ENCODE data around the gene MFAP5. TPM values are rescaled to one million over a fixed set of nuclear protein-coding genes. Genes with fewer than 3 reads are reported as not detected.

Gene MFAP5
- not detected for total RNA-seq

- DNase-seq (no peak), ATAC-seq (ENCODE audit: low read depth) (no peak)
- H3K27me3 Mint-ChIP-seq = peaks cover 12% of the 10 kb centered on the region
- H3K27ac Mint-ChIP-seq = no peak within 1 kb of the TSS
- H3K36me3 Mint-ChIP-seq = no peaks in the 10 kb centered on the region
- POLR2A ChIA-PET = no interaction called here
- H3K4me3 Mint-ChIP-seq = no peak within 1 kb of the TSS
- H3K4me1 Mint-ChIP-seq = no peaks in the 10 kb centered on the region
- no peaks in the 10 kb centered on the region for H3K9me3 Mint-ChIP-seq
These were observed at the start of gene MFAP5 for GRCh38 chr12:8662593-8662992. Gene MFAP5 (minus strand): TSS chr12:8662826. CDS start chr12:8662104, 722 bp downstream.

GRCh38 chr12:8709124-8709830 lies 46.7 kb upstream of the MFAP5 start:
- Mint-ChIP-seq H3K9me3 (no peaks in the 10 kb centered on the region), H3K4me1 (peaks cover 6% of the 10 kb centered on the region), H3K4me3 (no peak overlapping the region), H3K27me3 (no peaks in the 10 kb centered on the region), H3K36me3 (peaks cover 2% of the 10 kb centered on the region), H3K27ac (no peak overlapping the region)
- ATAC-seq (ENCODE audit: low read depth) (no peak), DNase-seq (no peak)
- POLR2A ChIA-PET = no interaction called here

- H3K4me1 Mint-ChIP-seq = peaks cover 9% of the 10 kb centered on the region
- peaks cover 1% of the 10 kb centered on the region for H3K27me3 Mint-ChIP-seq
- POLR2A ChIA-PET = no interaction called here
- ATAC-seq (ENCODE audit: low read depth) (no peak), DNase-seq (no peak)
- H3K4me3 Mint-ChIP-seq = no peak overlapping the region
- H3K9me3 Mint-ChIP-seq = no peaks in the 10 kb centered on the region
- no peak overlapping the region for H3K27ac Mint-ChIP-seq
- H3K36me3 Mint-ChIP-seq = no peaks in the 10 kb centered on the region
These were observed 39.5 kb upstream of the MFAP5 start for GRCh38 chr12:8702159-8702558.

- Mint-ChIP-seq H3K27me3 (peaks cover 9% of the 10 kb centered on the region), H3K36me3 (no peaks in the 10 kb centered on the region), H3K27ac (no peak overlapping the region), H3K9me3 (no peaks in the 10 kb centered on the region), H3K4me3 (no peak overlapping the region), H3K4me1 (peaks cover 12% of the 10 kb centered on the region)
- ATAC-seq (ENCODE audit: low read depth) = no peak
- no peak for DNase-seq
- POLR2A ChIA-PET = no interaction called here
These were observed 38.5 kb upstream of the MFAP5 start for GRCh38 chr12:8701046-8701660.

- no peak for DNase-seq
- H3K27me3 Mint-ChIP-seq = peaks cover 9% of the 10 kb centered on the region
- no peak for ATAC-seq (ENCODE audit: low read depth)
- POLR2A ChIA-PET = no interaction called here
- peak overlapping the region; percentile 36 for H3K4me3 Mint-ChIP-seq
- H3K36me3 Mint-ChIP-seq = no peaks in the 10 kb centered on the region
- H3K9me3 Mint-ChIP-seq = no peaks in the 10 kb centered on the region
- peak overlapping the region; percentile 34 for H3K27ac Mint-ChIP-seq
- peaks cover 12% of the 10 kb centered on the region for H3K4me1 Mint-ChIP-seq
These were observed 37.1 kb upstream of the MFAP5 start for GRCh38 chr12:8699714-8700113.

- peaks cover 12% of the 10 kb centered on the region for H3K4me1 Mint-ChIP-seq
- ATAC-seq (ENCODE audit: low read depth) (no peak), DNase-seq (no peak)
- POLR2A ChIA-PET = no interaction called here
- peak overlapping the region; percentile 73 for H3K27ac Mint-ChIP-seq
- H3K4me3 Mint-ChIP-seq = peak overlapping the region; percentile 75
- peaks cover 9% of the 10 kb centered on the region for H3K27me3 Mint-ChIP-seq
- H3K36me3 Mint-ChIP-seq = no peaks in the 10 kb centered on the region
- no peaks in the 10 kb centered on the region for H3K9me3 Mint-ChIP-seq
These were observed 36.3 kb upstream of the MFAP5 start for GRCh38 chr12:8698879-8699278.

- Mint-ChIP-seq H3K27me3 (peaks cover 9% of the 10 kb centered on the region), H3K36me3 (no peaks in the 10 kb centered on the region), H3K27ac (peak overlapping the region; percentile 89), H3K4me3 (peak overlapping the region; percentile 92), H3K9me3 (no peaks in the 10 kb centered on the region), H3K4me1 (peaks cover 12% of the 10 kb centered on the region)
- ATAC-seq (ENCODE audit: low read depth) = peak; percentile 56
- POLR2A ChIA-PET = interaction anchor here (0.9 kb wide), 1 partner anchor 216 kb away, joined by 3 read pairs; the partner anchor contains the start of gene PHC1
- peak; percentile 65 for DNase-seq
These were observed 35.7 kb upstream of the MFAP5 start for GRCh38 chr12:8698132-8698851.

GRCh38 chr12:8697476-8698131 lies 35.0 kb upstream of the MFAP5 start, which contains the start of gene RIMKLB:
Gene RIMKLB (plus strand): TSS chr12:8697991. CDS start chr12:8713867, 15,876 bp downstream.
- POLR2A ChIA-PET = interaction anchor here (0.8 to 0.9 kb wide), 2 partner anchors 217 to 334 kb away, joined by 3 read pairs; partner anchors contain the start of gene PHC1
- Mint-ChIP-seq H3K4me3 (peak within 1 kb of the TSS; percentile 92), H3K4me1 (peaks cover 16% of the 10 kb centered on the region), H3K36me3 (no peaks in the 10 kb centered on the region), H3K9me3 (no peaks in the 10 kb centered on the region), H3K27ac (peak within 1 kb of the TSS; percentile 89), H3K27me3 (peaks cover 13% of the 10 kb centered on the region)
- peak; percentile 83 for ATAC-seq (ENCODE audit: low read depth)
- DNase-seq = peak; percentile 82

GRCh38 chr12:8697120-8697475 lies 34.5 kb upstream of the MFAP5 start:
- H3K9me3 Mint-ChIP-seq = no peaks in the 10 kb centered on the region
- H3K4me1 Mint-ChIP-seq = peaks cover 18% of the 10 kb centered on the region
- H3K36me3 Mint-ChIP-seq = no peaks in the 10 kb centered on the region
- POLR2A ChIA-PET = interaction anchor here (0.8 to 0.9 kb wide), 2 partner anchors 217 to 334 kb away, joined by 3 read pairs; partner anchors contain the start of gene PHC1
- peak overlapping the region; percentile 92 for H3K4me3 Mint-ChIP-seq
- DNase-seq = no peak
- H3K27me3 Mint-ChIP-seq = peaks cover 16% of the 10 kb centered on the region
- ATAC-seq (ENCODE audit: low read depth) = peak; percentile 16
- H3K27ac Mint-ChIP-seq = peak overlapping the region; percentile 32

GRCh38 chr12:8696442-8697090 lies 33.9 kb upstream of the MFAP5 start:
- POLR2A ChIA-PET = no interaction called here
- Mint-ChIP-seq H3K4me3 (peak overlapping the region; percentile 92), H3K4me1 (peaks cover 18% of the 10 kb centered on the region), H3K27me3 (peaks cover 19% of the 10 kb centered on the region), H3K27ac (no peak overlapping the region), H3K9me3 (no peaks in the 10 kb centered on the region), H3K36me3 (no peaks in the 10 kb centered on the region)
- ATAC-seq (ENCODE audit: low read depth) (no peak), DNase-seq (no peak)

GRCh38 chr12:8695116-8695515 lies 32.5 kb upstream of the MFAP5 start:
- no peaks in the 10 kb centered on the region for H3K36me3 Mint-ChIP-seq
- POLR2A ChIA-PET = interaction anchor here (0.6 kb wide), 1 partner anchor 215 kb away, joined by 3 read pairs; no protein-coding TSS in a partner anchor
- no peak overlapping the region for H3K27ac Mint-ChIP-seq
- H3K4me1 Mint-ChIP-seq = peaks cover 18% of the 10 kb centered on the region
- no peak for DNase-seq
- no peaks in the 10 kb centered on the region for H3K9me3 Mint-ChIP-seq
- peaks cover 21% of the 10 kb centered on the region for H3K27me3 Mint-ChIP-seq
- ATAC-seq (ENCODE audit: low read depth) = no peak
- H3K4me3 Mint-ChIP-seq = no peak overlapping the region

- Mint-ChIP-seq H3K9me3 (no peaks in the 10 kb centered on the region), H3K27ac (no peak overlapping the region), H3K27me3 (peaks cover 26% of the 10 kb centered on the region), H3K4me1 (peaks cover 9% of the 10 kb centered on the region), H3K4me3 (no peak overlapping the region), H3K36me3 (no peaks in the 10 kb centered on the region)
- ATAC-seq (ENCODE audit: low read depth) = no peak
- POLR2A ChIA-PET = no interaction called here
- no peak for DNase-seq
These were observed 29.9 kb upstream of the MFAP5 start for GRCh38 chr12:8692573-8692972.

- POLR2A ChIA-PET = no interaction called here
- DNase-seq = no peak
- no peak for ATAC-seq (ENCODE audit: low read depth)
- H3K4me1 Mint-ChIP-seq = peaks cover 5% of the 10 kb centered on the region
- H3K4me3 Mint-ChIP-seq = no peak overlapping the region
- H3K9me3 Mint-ChIP-seq = no peaks in the 10 kb centered on the region
- no peak overlapping the region for H3K27ac Mint-ChIP-seq
- H3K36me3 Mint-ChIP-seq = no peaks in the 10 kb centered on the region
- H3K27me3 Mint-ChIP-seq = peaks cover 18% of the 10 kb centered on the region
These were observed 27.1 kb upstream of the MFAP5 start for GRCh38 chr12:8689681-8690080.

Measured in activated naive CD8-positive, alpha-beta T cell treated with anti-CD3 and anti-CD28 coated beads, Interleukin-2, amount 10 ng/mL, durations not matched to agents 7 days and 5 days (primary cell).